Measurements from ENCODE around the gene ANKMY1.

Gene ANKMY1

DNA sequence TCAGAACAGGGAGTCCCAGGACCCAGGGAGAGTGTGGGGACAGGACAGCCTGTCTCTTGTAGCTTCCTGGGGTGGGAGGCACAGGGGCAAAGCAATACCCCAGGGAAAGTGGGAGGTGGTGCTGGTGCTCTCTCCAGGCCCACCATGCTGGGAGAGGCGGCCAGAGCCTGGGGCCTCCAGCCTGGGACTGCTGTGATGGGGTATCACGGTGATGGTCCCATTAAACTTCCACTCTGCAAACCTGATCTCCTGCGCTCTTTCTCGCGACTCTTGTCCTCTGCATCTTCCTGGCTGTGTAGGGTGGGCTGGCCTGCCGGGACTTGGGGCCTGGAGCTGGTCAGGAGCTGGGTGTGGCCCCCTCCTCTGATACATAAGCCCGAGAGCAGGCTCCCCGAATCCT, 20.7 kb upstream of the ANKMY1 start:
- no peak for DNase-seq

DNA sequence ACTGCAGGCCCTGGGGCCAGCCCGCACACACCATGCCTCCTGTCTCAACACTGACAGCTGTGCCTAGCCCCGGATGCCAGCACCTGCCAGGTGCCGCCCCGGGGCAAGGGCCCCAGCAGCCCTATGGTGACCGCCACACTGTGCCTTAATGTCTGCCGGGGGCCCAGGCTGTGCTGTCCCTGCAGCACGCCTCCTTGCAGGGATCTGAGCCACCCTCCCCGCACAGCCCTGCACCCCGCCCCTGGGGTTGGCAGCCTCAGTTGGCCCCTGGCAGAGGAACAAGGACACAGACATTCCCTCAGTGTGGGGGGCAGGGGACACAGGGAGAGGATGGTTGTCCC, 20.3 kb upstream of the ANKMY1 start:
- no peak for DNase-seq

DNA sequence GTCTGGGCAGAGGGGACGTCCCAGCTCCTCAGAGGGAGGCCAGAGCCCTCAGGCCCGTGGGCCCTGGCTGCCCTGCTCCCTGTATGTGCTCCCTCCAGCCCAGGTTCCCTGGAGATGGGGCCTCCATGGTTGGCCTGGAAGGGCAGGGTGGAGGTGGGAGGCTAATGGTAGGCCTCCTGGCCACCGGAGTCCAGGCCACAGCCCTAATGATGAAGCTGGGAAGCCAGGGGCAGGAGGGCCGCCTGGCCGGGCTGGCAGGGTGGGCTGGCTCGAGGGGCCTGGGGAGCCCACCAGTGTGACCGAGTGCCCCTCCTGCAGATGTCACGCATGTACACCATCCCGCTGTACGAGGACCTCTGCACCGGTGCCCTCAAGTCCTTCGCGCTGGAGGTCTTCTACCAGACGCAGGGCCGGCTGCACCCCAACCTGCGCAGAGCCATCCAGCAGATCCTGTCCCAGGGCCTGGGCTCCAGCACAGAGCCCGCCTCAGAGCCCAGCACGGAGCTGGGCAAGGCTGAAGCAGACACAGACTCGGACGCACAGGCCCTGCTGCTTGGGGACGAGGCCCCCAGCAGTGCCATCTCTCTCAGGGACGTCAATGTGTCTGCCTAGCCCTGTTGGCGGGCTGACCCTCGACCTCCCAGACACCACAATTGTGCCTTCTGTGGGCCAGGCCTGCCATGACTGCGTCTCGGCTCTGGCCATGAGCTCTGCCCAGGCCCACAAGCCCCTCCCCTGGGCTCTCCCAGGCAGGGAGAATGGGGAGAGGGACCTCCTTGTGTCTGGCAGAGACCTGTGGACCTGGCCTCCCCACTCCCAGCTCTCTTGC, 19.7 kb upstream of the ANKMY1 start:
- DNase-seq = no peak

DNA sequence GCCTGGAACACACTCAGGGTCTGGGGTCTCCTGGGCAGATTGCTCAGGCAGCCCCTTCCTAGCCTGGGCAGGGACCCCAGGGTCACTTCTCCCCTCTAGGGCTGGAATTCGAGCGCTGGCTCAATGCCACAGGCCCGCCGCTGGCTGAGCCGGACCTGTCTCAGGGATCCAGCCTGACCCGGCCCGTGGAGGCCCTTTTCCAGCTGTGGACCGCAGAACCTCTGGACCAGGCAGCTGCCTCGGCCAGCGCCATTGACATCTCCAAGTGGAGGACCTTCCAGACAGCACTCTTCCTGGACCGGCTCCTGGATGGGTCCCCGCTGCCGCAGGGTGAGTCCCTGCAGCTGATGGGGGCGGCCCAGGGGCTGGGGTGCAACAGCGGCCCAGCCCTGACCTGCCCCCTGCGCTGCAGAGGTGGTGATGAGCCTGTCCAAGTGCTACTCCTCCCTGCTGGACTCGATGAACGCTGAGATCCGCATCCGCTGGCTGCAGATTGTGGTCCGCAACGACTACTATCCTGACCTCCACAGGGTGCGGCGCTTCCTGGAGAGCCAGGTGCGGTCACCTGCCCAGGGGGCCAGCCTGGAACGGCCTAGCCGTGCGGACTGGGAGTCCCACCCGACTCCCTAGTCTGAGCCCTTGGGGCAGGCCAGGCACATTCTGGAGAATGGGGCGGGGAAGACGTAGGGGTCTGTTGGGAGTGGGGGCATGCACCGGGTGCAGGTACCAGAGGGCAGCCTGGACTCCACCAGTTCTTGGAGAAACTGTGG, 18.8 kb upstream of the ANKMY1 start:
- no peak for DNase-seq

DNA sequence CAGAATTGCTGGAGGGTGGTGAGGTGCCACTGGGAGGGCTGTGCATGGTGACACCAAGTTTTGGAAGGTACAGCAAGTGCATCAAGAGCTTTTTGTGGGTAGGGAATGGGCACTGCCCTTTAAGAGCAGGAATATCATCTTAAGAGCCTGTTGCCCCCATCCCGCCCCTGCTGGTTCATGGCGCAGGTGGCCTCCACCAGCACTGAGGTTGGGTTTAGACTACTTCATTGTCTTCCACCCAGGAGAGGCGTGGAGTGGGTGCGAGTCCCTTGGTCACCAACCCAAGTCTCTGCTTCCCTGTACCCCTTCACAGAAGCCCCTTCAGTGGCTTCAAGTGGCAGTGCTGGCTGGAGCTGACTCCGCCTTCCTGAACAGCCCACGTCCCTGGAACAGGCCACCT, 18.2 kb upstream of the ANKMY1 start:
- DNase-seq = no peak

DNA sequence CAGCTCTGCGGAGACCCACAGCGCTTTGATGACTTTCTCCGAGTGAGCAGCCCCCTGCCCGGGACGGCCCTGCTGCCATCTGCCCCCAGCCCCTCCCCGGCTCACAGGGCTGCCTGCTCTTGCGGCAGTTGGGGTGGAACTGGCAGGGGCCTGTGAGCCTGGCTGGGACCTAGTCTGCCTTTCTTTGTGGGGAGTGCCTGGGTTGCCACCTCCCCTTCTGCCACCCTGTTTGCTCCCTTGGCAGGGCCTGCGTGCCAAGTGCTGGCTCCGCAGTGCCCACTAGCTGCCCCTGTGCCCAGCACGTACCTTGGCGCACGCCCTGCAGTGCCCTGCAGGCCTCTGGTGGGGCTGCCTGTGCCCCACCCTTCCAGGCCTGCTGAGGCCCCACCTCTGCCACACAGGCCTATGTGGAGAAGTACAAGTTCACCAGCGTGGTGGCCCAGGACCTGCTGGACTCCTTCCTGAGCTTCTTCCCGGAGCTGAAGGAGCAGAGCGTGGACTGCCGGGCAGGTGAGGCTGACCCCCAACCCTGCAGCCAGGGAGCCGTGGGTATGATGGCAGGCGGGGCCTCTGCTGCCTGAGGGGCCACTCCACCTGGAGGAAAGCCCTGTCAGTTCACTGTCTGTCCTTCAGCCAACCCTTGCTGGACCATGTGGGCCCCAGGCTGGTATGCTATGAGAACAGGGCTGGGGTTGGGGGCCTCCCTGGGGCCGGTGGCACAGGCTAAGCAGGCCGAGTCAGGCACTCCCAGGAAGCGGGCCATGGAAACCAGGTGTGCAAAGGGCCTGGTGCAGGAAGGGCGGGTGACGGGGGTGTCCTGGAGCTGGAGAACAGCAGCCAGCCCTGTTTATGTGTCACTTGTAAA, 17.5 kb upstream of the ANKMY1 start:
- no peak for DNase-seq

DNA sequence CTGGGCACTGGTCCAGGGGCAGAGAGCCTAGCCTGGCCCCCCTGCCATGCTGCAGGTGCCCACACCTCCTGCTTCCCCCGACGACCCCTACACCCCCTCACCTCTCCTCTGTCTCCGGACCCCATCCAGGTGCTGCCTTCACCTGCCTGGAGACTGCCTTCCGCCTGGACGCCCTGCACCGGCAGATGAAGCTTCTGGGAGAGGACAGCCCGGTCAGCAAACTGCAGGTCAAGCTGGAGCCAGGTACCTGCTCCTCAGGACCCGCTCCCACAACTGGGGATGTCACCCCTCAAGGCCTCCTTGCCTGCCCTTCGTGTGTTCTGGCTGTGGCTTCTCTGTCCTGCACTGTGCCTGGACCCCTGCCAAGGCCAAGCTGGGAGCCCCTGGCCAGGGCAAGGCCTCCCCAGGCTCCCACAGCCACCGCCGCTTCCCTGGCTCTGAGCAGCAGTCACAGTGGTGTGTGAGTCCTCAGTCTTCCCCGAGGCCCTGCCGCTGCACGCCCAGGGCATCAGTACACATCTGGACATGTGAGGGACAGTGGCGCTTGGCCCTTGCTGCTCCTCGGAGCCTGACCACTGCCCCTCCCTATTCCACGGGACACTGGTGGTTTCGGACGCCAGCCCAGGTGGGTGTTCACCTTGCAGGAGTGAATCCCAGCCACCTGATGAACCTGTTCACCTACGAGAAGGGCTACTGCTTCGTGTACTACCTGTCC, 16.8 kb upstream of the ANKMY1 start:
- no peak for DNase-seq

DNA sequence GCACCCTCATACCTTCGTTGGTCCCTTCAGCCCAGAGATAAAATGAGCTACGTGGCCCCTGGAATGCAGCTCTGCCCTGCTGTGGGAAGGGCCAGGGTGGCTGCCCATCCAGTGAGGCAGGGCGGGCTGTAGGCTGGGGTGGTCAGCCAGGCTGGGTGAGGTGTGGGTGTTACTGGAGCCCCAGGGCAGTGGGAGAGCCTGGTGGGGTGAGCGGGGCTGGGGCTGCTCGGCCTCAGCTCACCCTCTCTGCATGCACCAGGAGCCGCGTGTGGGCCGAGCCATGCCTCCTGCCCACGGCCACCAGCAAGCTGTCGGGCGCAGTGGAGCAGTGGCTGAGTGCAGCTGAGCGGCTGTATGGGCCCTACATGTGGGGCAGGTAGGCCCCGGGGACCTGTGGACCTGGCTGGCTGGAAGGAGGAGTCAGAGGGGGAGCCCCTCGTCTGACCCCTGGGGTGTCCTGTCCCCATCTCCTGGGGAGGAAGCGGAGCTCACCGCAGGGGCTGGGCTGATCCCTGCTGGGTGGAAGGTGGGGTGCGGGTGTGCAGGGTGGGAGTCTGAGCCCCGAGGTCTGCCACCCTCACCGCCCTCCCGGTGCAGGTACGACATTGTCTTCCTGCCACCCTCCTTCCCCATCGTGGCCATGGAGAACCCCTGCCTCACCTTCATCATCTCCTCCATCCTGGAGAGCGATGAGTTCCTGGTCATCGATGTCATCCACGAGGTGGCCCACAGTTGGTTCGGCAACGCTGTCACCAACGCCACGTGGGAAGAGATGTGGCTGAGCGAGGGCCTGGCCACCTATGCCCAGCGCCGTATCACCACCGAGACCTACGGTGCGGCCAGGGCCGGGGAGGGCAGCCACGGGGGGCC, 16.0 kb upstream of the ANKMY1 start:
- no peak for DNase-seq

DNA sequence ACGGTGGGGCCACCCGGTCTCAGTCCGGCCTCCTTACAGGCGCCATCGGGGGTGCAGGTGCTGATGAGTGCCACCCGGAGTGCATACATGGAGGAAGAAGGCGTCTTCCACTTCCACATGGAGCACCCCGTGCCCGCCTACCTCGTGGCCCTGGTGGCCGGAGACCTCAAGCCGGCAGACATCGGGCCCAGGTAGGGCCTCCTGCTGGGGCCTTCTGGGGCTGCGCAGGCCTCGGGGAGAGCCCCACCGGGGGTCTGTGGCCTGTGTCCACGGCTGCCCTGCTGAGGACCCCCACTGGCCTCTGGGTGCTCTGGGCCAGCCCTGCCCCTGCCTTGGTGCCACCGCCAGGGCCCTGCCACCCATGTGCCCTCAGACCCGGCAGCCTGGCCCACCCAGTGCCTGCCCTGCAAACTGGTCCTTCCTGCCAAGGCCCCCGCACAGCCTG, 15.3 kb upstream of the ANKMY1 start:
- DNase-seq = no peak

DNA sequence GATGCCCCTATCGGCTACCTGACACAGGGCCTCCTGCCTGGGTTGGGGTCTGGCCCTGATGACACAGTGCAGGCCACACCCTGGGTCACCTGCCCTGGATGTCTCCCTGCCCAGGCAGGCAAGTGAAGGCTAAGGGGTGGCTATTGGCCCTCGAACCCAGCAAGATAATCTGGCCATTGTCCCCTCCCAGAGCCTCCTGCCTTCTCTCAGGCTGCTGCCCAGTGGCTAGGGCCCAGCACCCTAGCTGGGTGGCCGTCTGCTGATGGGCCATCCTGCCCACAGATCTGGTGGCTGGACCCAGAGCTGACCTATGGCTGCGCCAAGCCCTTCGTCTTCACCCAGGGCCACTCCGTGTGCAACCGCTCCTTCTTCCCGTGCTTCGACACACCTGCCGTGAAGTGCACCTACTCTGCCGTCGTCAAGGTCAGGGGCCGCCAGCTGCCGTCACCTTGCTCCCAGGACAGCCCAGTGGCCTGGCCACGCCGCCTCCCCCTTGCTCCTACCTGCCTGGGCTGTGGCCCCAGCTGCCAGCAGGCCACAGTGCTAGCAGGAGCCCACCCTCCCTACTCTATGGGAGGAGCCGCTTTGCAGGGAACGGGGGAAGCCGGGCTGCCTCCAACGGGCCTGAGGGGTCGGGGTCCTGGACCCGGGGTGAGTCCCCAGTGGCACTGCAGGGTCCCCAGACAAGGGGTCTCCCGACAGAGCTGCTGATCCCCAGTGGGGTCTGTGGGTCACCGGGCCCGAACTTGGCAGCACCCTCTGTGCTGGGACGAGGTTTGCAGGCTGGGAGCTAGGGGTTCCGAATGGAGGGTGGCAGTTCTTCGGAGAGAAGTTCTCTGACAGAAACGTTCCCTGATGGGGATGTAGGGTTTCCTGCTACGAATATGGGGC, 14.6 kb upstream of the ANKMY1 start:
- DNase-seq = no peak

DNA sequence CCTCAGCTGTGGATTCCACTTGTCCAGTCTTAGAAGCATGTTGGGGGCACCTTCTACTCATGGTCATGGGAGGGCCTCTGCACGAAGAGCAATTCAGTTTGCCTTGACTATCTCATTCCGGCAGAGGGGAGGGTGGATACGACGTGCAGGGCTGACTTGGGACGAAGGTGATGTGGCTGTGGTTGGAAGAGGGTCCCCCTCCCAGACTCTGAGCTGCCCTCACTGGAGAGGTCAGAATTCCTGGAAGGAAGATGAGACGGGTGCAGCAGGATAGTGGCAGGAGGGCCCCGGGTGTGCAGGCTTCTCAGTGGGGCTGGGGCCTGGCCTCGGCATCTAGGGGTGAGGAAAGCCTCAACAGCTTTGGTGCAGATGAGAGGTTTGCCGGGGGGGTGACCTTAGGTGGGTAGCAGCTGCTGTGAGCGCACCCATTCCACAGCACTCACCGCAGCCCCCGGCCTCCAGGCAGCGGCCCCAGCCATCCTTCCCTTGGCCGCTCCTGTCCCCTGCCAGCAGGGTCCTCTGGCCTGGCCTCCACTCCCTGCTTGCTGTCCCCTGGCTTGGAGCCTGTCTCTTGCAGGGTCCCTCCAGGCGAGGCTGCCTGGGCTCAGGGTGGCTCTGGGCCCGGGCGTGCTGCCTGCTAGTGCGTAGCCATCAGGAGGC, 13.7 kb upstream of the ANKMY1 start:
- no peak for DNase-seq

DNA sequence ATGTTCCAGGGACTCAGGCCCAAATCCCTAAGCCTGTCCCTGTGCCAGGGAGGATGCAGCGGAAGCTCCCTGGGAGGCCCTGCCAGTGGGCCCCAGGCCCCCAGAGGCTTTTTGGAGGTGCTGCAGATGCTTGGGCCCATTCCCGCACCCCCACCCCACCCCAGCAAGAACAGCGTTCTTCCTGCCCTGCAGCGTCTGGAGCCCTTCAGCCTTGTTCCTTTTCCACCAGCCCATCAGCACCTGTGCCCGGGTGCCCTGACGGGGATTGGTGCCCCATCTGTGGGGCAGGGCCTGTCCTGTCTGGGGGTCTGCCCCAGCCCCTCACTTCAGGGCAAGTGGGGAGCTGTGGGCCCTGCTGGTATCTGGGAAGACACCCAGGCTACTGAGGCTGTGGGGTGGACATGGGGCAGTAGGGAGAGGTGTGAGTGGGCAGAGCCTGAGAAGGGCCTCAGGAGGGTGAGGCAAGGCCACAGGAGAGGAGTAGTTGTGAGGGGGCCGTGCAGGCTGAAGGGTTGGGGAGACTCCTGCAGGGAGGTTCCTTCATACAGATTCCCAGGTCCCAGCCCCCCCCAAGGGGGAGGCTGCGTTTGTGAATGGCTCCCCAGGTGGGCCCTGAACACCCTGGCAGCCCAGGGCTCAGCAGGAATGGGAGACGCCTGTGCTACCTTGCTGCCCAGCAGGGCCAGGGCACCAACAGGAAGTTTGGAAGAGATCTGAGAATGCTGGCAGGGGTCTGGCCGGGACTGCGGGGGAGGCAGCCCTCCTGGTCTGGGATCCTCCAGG, 12.9 kb upstream of the ANKMY1 start:
- DNase-seq = no peak

DNA sequence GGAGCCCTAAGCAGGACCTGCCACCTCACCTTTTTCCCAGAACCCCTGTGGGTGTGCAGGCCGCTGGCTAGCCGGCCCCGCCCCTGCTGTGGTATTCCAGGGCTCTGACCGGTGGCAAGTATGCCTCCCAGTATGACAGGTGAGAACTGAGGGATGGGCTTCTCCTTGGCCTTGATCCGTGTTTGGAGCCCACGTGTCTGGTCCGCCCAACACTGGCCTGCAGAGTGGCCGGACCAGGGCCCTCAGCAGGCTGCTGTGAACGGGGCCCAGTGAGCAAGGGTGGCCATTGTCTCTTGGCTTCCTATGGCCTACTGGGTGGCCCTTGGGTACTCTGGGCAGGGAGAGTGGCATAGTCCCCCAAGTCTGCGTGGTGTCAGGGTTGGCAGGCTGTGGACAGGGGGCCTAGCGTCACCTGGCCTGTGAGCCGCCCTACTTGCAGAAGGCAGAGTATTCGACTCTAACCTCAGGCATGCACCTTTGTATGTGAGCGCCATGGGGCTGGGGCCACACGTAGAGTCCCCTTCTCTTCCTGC, 12.3 kb upstream of the ANKMY1 start:
- no peak for DNase-seq

DNA sequence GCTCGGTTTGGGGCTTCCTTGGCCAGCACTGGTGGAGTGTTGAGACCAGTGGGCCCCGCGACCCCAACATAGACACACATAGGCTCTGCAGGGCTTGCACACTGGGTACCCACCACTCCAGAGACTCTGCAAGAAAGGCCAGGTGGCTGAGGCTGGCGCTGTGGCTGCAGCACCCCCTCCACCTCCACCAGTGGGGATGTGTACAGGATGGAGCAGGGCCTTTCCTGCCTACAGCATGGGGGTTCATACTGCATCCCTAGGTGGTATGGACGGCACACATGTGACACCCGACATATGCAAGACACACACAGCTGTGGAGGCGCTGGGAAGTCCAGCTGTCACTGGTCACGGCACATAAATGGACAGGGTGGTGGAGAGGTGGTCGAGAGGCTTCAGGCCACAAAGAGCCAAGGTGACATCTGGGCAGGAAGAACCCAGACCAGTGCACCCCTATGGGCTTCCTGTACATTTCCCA, 11.8 kb upstream of the ANKMY1 start:
- DNase-seq = no peak

DNA sequence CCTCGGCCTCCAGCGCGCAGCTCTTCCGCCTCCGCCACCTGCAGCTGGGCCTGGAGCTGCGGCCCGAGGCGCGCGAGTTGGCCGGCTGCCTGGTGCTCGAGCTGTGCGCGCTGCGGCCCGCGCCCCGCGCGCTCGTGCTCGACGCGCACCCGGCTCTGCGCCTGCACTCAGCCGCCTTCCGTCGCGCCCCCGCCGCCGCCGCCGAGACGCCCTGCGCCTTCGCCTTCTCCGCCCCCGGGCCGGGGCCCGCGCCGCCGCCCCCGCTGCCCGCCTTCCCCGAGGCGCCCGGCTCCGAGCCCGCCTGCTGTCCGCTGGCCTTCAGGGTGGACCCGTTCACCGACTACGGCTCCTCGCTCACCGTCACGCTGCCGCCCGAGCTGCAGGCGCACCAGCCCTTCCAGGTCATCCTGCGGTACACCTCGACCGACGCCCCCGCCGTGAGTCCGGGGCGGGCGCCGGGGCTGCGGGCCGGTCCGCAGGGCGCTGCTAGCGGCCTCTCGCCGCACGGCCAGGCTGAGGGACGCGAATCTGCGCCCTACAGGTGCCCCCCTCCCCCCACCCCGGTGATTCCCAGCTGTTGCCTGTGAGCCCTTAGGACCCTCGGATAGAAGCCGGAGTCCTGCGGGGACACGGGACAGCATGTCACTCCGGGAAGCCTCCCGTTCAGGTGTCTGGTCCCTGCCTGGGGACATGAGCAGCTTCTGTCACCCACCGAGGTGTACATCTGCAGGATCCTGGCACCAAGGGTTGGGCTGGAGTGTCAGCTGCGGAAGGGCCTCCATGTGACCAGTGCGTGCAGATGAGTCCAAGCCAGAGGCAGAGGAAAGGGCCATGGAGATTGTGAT, 11.1 kb upstream of the ANKMY1 start:
- DNase-seq = peak; percentile 54

DNA sequence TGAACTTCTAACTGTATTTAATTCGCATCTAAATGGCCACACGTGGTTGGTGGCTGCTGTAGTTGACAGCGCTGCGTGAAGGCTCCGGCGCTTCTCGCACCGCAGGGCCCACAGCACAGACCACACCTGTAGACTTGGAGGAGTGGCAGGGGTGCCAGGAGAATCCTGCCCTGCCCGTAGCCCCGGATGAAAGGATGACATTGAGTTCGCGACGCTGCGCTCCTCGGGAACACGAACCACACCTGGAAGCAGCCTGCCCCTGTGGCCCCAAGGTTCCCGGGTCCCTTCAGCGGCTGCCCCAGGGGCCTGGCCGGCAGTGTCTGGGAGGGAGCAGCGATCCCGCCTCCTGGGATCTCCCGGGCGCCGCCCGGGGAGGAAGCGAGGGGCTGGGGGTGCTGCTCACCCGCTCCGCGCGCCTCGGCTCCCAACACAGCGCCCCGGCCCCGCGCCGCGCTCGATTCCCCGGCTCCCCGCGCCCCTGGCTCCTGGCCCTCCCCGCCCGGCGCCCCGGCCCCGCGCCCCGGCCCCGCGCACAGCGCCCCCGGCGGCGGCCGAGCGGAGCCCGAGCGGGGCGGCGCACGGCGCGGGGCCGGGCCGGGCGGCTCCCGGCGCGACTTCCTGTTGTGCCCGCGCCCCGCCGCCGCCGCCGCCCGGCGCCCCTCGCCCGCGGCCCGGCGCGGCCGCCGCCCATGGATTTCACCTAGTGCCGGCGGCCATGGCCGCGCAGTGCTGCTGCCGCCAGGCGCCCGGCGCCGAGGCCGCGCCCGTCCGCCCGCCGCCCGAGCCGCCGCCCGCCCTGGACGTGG, 10.3 kb upstream of the ANKMY1 start, which contains the start of gene RNPEPL1:
RNPEPL1 (plus strand) TSS at position 613 of the 806 bp plus-strand sequence; CDS start at position 716, 103 bp downstream.
- peak; percentile 44 for DNase-seq
